Ascending aorta (tissue), 2 donors: ENCODE measurements around the gene CDK14. TPM values are rescaled to one million over a fixed set of nuclear protein-coding genes. Genes with fewer than 3 reads are reported as not detected.

Experiments
- DNase-seq, 2 donors: peaks; one replicate each; pipeline ENCODE4 v3.0.0-alpha.2; 2019; ENCODE audit warnings: low spot score in 2 of 2
- H3K27ac ChIP-seq, 2 donors: fragments of 200-600 bp; sonication (generic); one replicate each; pipeline ENCODE4 v1.5.1; 2016 to 2017; ENCODE audit warnings: mild to moderate bottlenecking in 1 of 2
- H3K27me3 ChIP-seq: fragments of 200-600 bp; sonication (generic); one replicate; pipeline ENCODE4 v1.5.1; 2017
- H3K36me3 ChIP-seq, 2 donors: fragments of 200-600 bp; sonication (generic); one replicate each; pipeline ENCODE4 v1.5.1; 2016
- H3K4me1 ChIP-seq, 2 donors: fragments of 200-600 bp; sonication (generic); one replicate each; pipeline ENCODE4 v1.5.1; 2016 to 2017; ENCODE audit warnings: mild to moderate bottlenecking in 1 of 2
- H3K4me3 ChIP-seq, 2 donors: fragments of 200-600 bp; sonication (generic); one replicate each; pipeline ENCODE4 v1.5.1; 2016 to 2017; ENCODE audit warnings: mild to moderate bottlenecking in 1 of 2
- H3K9me3 ChIP-seq, 2 donors: fragments of 200-600 bp; sonication (generic); one replicate each; pipeline ENCODE4 v1.5.1; 2016
- intact Hi-C: fragments of 100-400 bp; cut with DNase I; formaldehyde crosslinking; loops from one replicate; pipeline ENCODE4 v1.15.1; 2023
- total RNA-seq: library from RNA; depleted of rRNA; stranded (reverse); fragments of >200 nt; gene quantifications from one replicate; pipeline ENCODE4 v1.1.0, GENCODE V29; 2016
- TF ChIP-seq, protein P1 (sequence below), 3 experiments: fragments of 200-600 bp in 2 of 3; fragments of 450-650 bp in 1 of 3; sonication (generic) in 2 of 3; IDR thresholded peaks; one replicate each; pipeline ENCODE4 v1.5.1; 2016 to 2019; ENCODE audit warnings: antibody characterized with exemption in 3 of 3, mild to moderate bottlenecking in 1 of 3, moderate library complexity in 1 of 3

Gene CDK14
- total RNA-seq, 1 donor from 2014 or later, result 5.1 TPM

DNA sequence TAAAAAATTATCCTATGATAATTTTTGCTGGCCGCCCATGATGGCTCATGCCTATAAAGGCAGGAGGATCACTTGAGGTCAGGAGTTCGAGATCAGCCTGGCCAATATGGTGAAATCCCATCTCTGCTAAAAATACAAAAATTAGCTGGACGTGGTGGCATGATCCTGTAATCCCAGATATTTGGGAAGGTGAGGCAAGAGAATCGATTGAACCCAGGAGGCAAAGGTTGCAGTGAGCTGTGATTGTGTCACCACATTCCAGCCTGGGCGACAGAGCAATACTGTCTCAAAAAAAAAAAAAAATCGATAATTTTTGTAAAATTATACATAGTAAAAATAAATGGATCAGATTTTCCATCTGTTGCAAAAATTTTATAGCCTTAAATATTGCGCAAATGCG lies 31.7 kb upstream of the CDK14 start:
- Histone ChIP-seq H3K9me3 (no peaks in the 10 kb centered on the region), H3K27me3 (no peaks in the 10 kb centered on the region), H3K4me1 (no peaks in the 10 kb centered on the region), H3K27ac (no peak overlapping the region), H3K4me3 (no peak overlapping the region), H3K36me3 (no peaks in the 10 kb centered on the region)
- intact Hi-C loops, result no loop called here
- TF ChIP-seq, protein P1, sequence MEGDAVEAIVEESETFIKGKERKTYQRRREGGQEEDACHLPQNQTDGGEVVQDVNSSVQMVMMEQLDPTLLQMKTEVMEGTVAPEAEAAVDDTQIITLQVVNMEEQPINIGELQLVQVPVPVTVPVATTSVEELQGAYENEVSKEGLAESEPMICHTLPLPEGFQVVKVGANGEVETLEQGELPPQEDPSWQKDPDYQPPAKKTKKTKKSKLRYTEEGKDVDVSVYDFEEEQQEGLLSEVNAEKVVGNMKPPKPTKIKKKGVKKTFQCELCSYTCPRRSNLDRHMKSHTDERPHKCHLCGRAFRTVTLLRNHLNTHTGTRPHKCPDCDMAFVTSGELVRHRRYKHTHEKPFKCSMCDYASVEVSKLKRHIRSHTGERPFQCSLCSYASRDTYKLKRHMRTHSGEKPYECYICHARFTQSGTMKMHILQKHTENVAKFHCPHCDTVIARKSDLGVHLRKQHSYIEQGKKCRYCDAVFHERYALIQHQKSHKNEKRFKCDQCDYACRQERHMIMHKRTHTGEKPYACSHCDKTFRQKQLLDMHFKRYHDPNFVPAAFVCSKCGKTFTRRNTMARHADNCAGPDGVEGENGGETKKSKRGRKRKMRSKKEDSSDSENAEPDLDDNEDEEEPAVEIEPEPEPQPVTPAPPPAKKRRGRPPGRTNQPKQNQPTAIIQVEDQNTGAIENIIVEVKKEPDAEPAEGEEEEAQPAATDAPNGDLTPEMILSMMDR (IDR thresholded peaks at IDR 0.05), result no peak
- DNase-seq, result no peak

DNA sequence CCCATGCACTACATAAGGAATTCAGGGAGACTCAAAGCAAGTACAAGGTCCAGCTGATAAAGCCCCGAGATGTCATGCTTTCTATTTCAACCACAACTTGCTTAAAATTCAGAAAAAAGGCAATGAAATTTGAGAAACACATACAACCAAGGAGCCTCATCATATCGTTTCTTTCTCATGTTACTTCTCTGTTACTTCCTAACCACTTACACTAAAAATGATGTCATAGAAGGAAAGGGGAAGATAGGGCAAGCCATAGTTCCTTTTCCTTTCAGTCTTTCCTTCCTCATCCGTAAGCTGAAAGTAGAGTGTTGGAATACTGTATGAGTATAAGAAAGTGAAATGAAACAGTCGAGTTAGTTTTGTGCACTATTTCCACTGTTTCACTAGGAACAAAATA lies 27.9 kb upstream of the CDK14 start:
- intact Hi-C loops, result no loop called here
- Histone ChIP-seq H3K4me1 (no peaks in the 10 kb centered on the region), H3K9me3 (no peaks in the 10 kb centered on the region), H3K36me3 (no peaks in the 10 kb centered on the region), H3K4me3 (no peak overlapping the region), H3K27ac (no peak overlapping the region), H3K27me3 (no peaks in the 10 kb centered on the region)
- TF ChIP-seq, protein P1 (IDR thresholded peaks at IDR 0.05), result no peak
- no peak for DNase-seq

DNA sequence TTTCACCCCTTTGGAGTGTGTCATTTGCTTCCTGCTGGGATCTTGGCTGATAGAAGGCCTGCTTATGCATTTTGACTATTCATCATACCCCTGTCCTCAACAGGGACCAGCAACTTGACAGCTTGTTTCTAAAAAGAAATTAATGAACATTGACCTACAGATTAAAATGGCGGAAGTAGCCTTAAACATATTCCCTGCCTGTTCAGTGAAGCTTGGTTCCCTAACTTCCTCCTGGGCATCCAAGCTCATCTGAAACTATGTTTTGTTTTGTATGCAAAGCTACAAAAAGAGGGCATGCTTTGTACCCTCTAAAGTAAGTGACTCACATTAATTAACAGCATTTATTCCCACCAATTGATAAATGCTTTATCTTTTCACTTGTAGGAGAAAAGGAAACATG lies 26.8 kb upstream of the CDK14 start:
- Histone ChIP-seq H3K4me1 (no peaks in the 10 kb centered on the region), H3K4me3 (no peak overlapping the region), H3K27me3 (no peaks in the 10 kb centered on the region), H3K36me3 (no peaks in the 10 kb centered on the region), H3K27ac (no peak overlapping the region), H3K9me3 (no peaks in the 10 kb centered on the region)
- DNase-seq, result no peak
- intact Hi-C loops, result no loop called here
- TF ChIP-seq, protein P1 (IDR thresholded peaks at IDR 0.05), result no peak

GRCh38 chr7:90570373-90570959 lies 25.7 kb upstream of the CDK14 start:
- no peaks in the 10 kb centered on the region for H3K36me3 ChIP-seq
- no peak overlapping the region for H3K27ac ChIP-seq
- H3K4me3 ChIP-seq, result no peak overlapping the region
- no peak for DNase-seq
- intact Hi-C loops, result no loop called here
- no peaks in the 10 kb centered on the region for H3K9me3 ChIP-seq
- H3K4me1 ChIP-seq, result no peaks in the 10 kb centered on the region
- TF ChIP-seq, protein P1 (IDR thresholded peaks at IDR 0.05), result no peak
- no peaks in the 10 kb centered on the region for H3K27me3 ChIP-seq

DNA sequence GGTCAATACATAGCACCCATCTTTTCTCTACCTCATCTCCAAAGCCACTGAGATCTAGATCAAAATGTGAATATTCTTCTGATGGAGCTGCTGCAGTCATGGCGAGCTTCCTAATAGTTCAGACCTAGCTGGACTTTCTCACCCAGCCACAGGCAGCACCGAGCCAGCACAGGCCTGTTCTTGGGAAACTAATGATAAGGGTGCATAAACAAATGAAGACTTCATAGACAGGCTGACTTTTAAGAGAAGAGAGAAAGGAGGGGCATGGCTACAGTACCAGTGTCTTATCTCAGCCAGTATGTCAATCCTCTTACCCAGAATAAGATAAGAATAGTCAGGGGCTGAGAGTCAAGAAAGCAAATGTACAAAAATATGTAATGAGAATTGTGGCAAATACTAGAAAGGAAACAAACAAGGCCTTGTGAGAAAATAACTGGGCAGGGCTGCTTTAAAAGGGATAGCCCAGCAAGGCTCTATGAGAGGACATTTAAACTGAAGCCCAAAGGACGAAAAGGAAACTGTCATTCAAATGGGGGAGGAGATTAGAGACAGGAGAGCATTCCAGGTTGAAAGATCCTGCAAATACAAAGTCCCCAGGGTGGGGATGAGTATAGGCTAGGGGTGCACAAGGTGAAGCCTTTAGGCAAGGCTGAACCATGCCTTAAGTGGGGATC lies 21.8 kb upstream of the CDK14 start:
- no peaks in the 10 kb centered on the region for H3K36me3 ChIP-seq
- H3K9me3 ChIP-seq, result no peaks in the 10 kb centered on the region
- DNase-seq, result no peak
- H3K4me1 ChIP-seq, result no peaks in the 10 kb centered on the region
- TF ChIP-seq, protein P1 (IDR thresholded peaks at IDR 0.05), result no peak
- intact Hi-C loops, result no loop called here
- H3K27ac ChIP-seq, result no peak overlapping the region
- H3K4me3 ChIP-seq, result no peak overlapping the region
- H3K27me3 ChIP-seq, result no peaks in the 10 kb centered on the region
